EH (cell line): ENCODE measurements around the gene SSUH2.
A peak's percentile ranks its signal among the peaks of the same experiment; 100 is the strongest.

Experiments used
- DNase-seq: peaks from one replicate; pipeline ENCODE4 v3.0.0-alpha.2; 2015; ENCODE audit warnings: low read depth

The SSUH2 gene

DNA sequence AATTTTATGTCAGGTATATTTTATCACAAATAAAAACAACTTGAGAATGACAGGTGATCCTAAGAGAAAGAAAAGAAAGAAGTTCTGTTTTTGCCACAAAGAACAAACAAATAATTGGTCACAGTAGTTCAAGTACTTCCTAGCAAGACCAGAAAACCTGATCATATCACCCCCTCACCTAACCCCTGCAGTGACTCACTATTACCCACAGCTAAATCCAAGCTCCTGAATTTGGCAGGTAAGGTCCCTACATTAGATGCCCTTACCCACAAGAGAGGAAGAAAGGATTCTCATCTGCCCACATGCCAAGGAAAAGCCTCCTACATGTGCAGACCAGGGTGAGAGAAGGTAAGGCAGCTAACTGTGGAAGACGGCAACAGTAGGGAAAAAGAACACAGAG, 4.4 kb downstream of the SSUH2 start:
- DNase-seq = no peak

DNA sequence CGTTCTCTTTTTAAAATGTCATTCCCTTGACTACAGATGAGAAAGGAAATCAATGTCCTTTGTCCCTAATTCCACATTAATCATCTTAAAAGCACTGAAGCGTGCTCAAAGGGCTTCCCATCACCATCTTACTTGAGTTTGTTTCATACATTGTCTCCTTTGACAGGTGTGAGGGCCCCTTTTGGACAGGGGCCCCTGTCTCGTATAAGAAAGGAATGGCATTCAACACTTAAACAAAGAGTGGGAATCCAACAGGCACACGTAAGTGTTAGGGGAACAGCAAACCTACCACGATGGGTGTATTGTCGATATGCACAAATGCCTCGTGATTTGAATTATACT, 5.0 kb downstream of the SSUH2 start:
- DNase-seq = no peak

DNA sequence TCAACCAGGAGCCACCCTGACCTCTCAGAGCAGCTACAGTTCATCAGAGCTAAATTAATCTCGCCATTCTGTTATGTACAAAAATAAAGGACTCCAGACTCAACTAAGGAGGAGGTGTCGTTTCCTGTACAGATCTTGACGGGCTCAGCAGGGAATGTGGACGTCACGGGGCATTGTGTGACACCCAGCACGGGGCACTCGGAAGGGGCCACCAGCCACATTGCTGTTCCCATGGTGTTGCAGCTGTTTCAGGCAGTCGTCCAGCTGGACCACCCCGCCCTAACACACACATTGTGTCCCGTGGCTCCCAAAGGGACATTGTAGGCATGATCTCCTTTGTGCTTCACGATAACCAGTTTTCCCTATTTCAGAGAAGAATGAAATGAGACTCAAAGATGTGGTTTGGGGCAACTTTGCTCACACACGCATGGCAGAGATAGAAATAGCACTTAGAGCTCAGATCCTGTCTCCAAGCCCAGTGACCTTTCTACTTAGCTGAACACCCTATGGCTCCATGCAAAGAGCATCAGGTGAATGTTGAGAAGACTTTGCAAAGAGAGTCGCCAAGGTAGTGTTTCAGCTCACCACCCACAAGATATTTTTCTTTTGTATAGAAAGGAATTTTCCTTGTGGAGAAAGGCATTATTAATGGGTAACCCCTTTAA, 5.5 kb downstream of the SSUH2 start:
- DNase-seq = no peak

DNA sequence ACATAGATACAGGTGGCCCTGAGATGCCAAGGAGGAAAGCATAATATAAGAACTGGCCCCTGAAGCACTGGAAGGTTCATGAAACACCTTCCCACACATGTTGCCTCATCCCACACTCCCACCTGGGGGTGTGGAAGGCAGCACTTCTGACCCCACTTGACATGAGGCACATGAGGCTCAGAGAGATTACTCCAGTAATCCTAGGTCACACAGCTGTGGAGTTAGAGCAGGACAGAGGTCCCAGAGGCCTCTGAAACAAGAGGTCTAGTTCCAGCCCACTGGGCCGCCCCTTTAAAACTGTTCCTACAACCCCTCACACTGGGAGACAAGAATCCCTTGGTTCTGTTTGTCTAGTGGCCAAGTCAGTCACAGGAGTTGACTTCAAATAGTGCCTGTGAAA, 7.2 kb downstream of the SSUH2 start:
- no peak for DNase-seq

DNA sequence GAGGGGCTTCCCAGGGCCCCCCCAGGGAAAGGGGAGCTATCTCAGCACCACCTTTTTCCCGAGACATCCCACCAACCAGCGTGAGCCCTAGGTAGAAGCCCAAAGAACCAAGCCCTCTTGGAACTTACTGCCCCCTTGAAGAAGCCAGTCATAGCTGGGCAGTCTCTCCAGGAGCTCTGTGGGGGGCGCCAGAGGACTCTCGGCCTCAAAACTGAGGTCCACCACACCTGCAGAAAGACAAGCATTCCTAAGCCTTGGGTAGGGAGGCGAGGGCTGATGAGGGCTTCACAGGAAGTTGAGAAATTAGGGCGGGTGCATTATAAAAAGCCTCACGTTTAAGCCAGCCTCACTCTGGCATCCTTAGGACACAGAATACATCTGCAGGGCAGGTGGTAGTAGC, 9.0 kb downstream of the SSUH2 start:
- DNase-seq = no peak

DNA sequence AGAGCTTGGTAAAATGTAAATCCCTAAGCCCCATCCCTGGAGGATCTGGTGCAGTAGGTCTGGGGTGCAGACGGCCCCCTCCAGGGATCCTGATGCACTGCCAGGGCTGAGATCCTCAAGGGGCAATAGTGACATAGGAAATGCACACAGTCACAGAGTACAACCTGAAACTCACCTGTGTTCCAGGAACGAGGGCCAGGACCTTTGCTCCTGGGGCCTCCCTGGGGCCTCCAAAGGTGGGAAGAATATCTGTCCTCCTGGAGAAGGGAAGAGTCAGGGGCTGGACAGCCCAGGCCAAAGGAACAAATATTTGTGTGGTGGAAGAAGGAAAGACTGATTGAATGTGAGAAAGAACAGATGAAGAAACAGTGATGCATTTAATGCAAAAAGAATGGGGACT, 9.5 kb downstream of the SSUH2 start:
- DNase-seq = no peak

DNA sequence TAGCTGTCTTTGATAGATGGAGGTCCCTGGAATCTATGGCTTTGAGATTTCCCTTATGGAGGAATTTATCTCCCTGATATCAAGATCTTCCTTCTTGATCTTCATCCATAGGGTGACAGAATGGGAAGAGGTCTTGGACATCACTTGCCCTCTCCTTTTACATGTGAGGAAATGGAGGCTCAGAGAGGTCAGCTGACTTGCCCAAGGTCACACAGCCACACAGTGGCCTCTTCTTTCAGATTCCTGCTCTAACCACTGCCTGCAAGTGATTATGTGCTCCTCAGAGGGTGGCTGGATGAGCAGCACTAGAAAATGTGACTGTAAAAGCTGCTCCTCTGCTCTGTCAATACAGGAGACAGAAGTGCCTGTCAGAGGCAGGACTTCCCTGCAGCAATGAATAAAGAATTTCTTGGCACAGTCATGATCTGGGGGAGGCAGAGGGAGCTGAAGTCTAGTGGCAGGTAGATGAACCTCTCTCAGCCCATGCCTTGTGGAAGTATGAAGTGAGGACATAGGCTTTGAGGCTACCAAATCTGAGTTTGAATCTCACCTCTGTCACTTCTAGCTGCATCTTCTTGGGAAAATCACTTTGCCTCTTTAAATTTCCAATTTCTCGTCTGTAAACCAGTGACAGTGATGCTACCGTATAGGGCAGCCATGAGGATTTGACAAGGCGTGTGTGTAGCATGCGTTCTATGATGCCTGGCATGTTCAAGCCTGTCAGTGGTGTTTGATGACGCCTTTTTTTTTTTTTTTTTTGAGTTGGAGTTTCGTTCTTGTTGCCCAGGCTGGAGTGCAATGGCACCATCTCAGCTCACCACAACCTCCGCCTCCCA, 12.0 kb downstream of the SSUH2 start:
- peak; percentile 24 for DNase-seq

DNA sequence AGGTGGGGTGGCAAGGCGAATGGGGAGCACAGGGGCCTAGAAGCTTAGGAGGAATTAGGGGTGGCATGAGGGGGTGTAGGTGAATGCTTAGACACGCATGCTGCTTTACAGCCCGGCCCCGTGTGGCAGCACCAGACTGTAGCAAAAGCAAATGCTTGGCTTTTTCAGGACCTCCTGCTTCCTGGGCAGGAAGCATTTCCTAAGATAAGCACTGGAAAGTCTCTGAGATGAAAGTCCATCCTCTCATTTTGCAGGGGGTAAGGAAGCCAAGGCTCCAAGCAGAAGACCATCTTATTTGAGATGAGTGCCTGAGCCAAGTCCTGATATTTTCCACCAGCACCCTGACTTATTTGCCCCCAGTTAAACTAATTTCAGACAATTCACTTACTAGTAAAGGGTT, 12.9 kb downstream of the SSUH2 start:
- no peak for DNase-seq

DNA sequence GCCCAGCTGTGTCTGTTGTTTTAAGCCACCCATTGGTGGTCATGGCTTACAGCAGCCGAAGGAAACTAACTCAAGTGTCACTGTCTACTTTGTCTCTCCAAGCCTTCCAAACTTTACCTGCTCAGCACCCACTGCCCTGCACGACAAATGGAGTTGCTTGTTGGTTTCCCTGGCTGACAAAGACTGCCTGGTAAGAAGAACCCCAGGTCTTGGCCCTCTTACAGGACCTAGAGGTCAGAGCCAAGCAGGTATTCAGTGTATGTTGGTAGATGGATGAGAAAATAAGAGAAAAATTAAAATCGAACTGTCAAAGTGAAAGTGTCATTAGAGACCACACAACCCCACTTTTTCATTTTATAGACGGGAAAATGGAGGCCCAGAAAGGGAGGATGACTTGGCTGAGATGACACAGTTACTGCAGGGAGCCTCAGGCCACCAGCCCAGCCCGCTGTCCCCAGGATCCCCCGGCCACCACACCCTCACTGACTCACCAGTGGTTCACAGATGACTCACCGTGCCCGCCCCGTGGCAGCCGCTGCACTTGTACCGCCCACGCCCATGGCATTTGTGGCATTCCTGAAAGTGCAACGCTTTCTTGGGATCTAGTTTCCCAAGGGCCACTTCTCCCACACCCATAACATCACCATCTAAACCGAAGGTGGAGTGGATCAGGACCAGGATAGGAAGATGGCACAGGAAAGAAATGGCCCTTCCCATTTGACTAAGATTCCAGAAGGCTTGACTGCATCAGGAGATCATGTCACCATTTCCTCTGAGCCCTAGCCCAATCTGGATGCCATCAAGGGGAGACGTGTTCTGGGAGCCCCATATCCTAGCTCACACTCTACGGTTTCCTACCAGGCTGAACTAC, 15.2 kb downstream of the SSUH2 start:
- peak; percentile 96 for DNase-seq

DNA sequence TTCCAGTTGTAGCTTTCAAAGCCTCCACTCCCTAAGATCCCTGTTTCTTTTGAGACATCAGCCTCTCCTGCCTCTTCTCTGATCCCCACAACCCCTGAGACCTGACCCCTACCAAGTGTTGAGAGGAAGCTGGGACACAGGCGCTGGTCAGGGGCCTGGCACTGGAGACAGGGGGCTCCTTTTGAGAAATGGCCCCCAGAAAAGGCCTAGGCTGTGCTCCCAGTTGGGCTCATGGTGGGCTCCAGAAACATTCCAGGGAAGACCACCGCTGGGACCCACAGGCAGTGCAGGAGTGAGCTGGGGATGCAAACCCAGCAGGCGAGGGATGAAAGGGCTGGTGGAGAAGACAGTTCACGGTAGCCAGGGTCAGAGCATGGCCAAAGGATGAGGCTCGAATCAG, 16.6 kb downstream of the SSUH2 start:
- DNase-seq = no peak

DNA sequence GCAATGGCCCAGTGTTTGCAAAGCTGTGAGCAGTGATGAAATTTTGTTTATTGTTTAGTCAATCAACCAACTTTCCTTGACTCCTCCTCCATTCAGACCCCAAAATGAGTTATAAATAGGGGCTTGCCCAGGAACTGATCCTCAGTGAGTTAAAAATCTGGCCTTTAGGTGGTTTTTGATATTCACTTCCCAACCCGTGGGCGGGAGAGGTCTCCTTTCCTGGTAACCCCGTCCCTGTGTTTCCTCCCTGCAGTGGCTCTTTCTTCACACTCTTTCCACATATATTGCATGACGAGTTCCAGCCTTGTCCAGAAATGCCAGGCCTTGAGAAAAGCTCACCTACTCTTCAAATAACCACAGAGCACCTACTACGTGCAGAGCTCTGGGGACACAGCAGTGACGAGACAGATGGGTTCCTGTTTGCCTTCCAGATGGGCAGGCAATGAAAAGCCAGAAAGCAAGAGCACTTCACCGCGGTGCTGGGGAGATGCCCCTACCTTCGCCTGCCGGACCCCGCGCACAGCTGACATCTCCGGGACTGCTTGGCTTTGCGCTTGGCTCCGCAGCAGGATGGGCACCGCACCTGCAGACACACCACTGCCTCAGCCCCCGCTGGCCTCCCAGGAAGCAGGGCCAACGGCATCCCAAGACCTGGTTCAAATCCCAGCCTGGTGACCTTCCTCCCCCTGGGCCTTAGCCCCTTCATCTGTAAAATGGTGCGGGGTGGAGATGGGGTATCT, 17.2 kb downstream of the SSUH2 start:
- no peak for DNase-seq

DNA sequence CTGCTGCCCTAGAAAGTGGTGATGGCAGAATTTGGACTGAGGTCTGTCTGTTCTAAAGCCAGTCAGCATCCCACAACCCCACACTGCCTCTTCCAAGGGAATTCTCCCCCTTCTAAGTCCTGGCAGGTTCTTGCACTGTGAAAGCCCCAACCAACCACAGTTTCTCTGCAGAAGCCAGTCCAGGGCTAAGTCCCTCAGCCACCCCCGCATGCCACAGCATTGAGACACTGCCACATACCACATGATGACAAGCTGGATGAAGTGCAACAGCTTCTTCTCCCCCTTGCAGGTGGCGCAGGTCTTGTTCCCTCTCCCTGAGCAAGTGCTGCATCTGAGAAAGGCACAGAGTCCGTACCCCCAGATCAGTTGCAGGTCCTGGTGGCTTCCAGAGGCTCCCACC, 18.6 kb downstream of the SSUH2 start:
- peak; percentile 72 for DNase-seq

DNA sequence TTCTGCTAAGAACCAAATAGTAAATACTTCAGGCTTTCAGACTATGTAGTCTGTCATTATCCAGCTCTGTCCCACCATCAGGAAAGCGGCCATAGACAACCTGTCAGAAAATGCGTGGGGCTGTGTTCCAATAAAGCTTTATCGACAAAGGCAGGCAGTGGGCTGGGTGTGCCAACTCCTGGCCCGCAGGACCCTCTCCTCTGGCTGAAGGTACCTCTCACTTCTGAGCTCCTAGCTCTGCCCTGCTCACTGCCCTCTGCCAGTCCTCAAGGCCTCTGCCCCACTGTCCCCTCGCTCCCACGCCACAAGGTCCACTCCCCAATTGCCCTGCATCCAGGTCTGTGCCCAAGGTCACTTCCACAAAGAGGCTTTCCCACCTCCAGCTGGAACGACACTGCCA, 20.0 kb downstream of the SSUH2 start:
- DNase-seq = no peak

DNA sequence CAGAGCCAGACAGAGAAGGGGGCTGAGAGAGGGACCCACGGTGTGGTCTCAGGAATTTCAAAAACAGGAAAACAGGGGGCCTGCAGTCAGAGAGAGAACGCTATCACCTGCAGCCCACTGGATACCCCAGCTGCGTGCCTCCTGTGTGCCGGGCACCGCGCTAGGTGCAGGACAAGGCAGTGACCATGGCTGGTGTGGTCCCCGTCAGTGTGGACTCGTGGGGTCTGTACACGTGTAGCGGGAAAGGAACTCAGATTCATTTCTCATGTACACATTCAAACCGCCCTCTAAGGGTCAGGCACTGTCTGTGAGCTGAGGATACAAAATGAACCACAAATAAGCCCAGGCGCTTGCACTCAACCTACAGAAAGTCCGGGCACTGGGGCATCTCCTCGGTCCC, 20.9 kb downstream of the SSUH2 start:
- no peak for DNase-seq

DNA sequence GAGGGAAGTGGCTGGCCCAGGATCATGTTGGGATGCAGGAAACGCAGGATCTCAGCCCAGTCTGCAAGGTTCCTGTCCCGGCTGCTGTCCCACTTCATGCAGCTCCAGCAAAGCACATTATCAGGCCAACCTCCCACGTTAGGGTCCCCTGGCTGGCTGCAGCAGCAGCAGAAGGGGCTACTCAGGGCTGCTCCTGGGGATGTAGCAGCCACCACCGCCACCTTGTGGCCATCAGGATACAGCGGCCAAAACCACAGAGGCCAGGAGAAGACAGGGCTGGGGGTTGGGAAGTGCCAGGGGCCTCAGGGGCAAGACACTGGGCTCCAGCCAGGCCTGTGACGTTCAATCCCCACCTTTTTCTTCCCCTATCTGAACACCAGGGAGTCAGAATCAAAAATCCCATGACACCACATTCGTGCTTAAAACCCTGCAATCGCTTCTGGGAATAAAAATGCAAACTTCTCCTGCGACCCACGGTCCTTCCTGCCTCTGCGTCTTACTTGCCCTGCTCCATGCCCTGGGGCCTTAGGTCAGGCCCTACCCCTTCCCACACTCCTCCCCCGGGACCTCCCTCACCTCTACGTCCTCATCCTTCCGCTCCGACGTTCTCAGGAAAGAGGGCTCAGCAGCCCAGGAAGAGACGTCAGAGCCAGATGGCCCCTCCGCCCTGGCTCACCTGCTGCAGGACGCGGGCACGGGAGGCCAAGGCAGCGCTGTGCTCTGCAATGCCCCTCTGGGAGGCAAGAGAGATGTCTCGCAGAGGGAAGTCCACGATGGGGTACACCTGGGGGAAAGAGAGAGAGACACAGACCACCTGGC, 21.5 kb downstream of the SSUH2 start:
- peak; percentile 77 for DNase-seq

DNA sequence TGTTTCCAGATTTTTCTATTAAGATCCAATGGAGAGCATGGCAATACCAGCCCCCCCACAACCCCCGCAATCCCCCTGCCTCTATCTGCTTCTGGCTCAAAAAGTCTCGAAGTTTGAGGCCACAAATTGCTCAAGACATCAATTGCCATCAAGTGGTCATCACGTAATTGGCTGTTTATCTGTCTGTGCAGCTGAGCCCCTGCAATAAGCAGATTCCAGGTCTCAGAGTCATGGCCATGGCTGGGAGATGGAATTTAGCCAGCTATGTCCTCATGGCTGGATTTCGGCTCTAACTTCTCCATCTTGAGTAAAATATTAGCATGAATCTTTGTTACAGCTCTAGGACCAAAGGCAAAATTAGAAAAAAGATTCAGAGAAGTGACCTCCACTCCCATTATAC, 22.7 kb downstream of the SSUH2 start:
- DNase-seq = peak; percentile 96

DNA sequence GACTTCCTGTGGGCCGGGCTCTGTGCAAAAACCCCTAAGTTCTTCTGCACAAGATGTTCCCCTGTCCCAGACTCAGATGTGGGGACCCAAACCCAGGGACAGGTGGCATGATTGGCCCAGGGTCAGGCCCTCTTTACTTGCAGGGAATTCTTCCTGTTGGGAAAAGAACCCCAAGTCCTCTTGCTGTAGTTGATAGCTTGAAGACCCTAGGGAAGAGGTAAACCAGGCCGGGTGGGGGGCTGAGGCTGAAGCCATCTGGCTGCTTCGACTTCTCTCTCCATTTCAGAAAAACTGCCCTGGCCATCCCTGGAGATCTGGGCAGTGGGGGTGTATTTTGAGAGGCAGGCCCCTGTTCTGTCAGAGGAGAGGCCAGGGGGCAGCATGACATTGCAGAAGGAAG, 23.5 kb downstream of the SSUH2 start:
- DNase-seq = no peak

DNA sequence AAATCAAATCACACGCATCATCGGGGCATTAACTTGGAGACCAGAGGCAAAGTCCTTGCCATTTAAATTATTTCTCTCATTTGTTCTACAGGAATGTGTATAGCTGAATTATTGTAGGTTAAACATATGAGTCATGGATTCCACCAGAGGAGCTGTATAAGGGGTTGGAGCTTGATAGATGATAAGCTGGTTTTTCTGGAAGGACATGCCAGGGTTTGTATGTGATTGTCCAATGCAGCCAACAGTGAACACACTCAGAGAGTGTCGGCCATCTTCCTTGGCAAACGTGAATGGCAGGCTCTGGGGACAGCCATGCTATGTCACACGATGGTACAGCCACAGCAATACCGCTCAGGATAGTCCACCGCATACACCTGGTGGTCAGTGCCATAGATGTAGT, 25.1 kb downstream of the SSUH2 start:
- DNase-seq = peak; percentile 80

DNA sequence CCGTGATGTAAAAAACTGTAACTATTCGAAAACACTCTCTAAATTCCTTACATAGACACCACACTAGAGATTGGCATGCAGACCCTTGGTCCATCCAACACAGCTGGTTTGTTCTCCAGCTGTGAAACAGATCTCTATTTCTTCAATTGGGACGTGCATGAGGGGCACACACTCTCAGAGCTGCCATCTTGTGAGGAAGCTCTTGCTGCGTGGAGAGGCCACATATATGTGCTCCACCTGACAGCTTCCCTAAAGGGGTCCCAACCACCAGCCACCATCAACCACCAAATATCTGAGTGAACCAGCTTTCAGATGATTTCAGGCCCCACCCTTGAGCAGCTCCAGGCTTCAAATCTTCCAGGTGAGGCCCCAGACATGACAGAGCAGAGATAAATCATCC, 25.6 kb downstream of the SSUH2 start:
- no peak for DNase-seq

DNA sequence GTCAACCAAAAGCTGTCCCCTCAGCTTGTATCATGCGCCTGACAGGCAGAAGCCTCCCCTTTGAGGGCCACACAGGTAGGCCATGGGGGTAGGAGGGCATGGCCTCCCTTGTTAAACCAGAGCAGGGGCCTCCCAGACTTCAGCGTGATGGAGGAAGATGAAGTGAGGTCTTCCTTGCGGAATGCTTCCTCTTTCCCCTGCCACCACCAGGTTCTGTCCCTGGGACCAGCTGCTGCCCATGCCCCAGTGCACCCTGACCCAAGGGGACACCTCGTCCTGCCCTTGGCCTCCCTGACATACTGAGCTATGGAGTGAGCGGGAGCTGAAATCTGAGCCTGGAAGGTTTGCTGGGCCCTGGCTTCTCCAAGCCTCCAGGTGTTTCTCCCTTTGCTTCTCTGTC, 26.7 kb downstream of the SSUH2 start:
- DNase-seq = no peak

DNA sequence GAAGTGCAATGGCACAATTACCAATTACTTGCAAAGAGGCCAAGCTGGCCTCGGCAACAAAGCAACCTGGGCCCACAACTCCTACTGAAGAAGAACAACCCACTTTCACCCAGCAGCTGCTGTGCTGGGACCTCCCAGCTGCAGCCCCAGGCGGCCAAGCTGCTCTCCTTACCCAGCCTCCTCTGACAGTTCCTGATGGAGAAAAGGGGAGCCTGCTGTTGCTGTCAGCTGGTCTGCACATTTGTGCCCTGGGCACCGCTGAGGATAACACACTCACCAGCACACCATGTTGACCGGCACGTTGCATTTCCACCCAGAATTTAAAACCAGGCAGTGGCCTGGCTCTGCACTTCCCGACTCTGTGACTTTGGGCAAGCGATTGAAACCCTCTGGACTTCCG, 33.6 kb downstream of the SSUH2 start:
- no peak for DNase-seq
